K562 (cell line): ENCODE data around the gene PAK1IP1. TPM values are rescaled to one million over a fixed set of nuclear protein-coding genes. Genes with fewer than 3 reads are reported as not detected.

Experiments used
- CAMTA2 ChIP-seq: fragments of 250-450 bp; sonication (Bioruptor Pico); conservative IDR thresholded peaks from 2 replicates; pipeline ENCODE4 v1.5.1; 2022
- EP300 ChIP-seq: IDR thresholded peaks from 2 replicates; pipeline ENCODE4 v1.6.1; 2012; ENCODE audit warnings: low read length, improper control_type of control experiment
- FOSL1 ChIP-seq: fragments of 200-800 bp; sonication (Bioruptor generic); conservative IDR thresholded peaks from 2 replicates; pipeline ENCODE4 v1.6.1; 2016; ENCODE audit warnings: missing genetic modification characterization, missing compliant biosample characterization
- GTF2F1 ChIP-seq: IDR thresholded peaks from 2 replicates; pipeline ENCODE4 v1.6.1; 2011; ENCODE audit warnings: low read depth, low read length, improper control_type of control experiment
- HSF4 ChIP-seq: fragments of 250-450 bp; sonication (Bioruptor Pico); IDR thresholded peaks from 2 replicates; pipeline ENCODE4 v2.1.2; 2022; ENCODE audit warnings: mild to moderate bottlenecking, moderate library complexity, borderline replicate concordance
- JUN ChIP-seq, 2 experiments: sonication (generic) in 1 of 2; formaldehyde crosslinking in 1 of 2; IDR thresholded peaks; 2 replicates each; pipeline versions ENCODE4 v1.6.1 to v1.8.0; 2012 to 2022; ENCODE audit warnings: borderline replicate concordance in 2 of 2, mild to moderate bottlenecking in 2 of 2, improper control_type of control experiment in 1 of 2, low read depth in 1 of 2, low read length in 1 of 2, missing genetic modification reagents in 1 of 2
- JUNB ChIP-seq: fragments of 450-650 bp; formaldehyde crosslinking; conservative IDR thresholded peaks from 2 replicates; pipeline ENCODE4 v1.4.0; 2020; ENCODE audit warnings: mild to moderate bottlenecking
- MCM7 ChIP-seq, 2 experiments: fragments of 450-650 bp; IDR thresholded peaks; 2 replicates each; pipeline ENCODE4 v1.6.1; 2016 to 2018
- NFE2 ChIP-seq: IDR thresholded peaks from 2 replicates; pipeline ENCODE4 v1.6.1; 2014; ENCODE audit warnings: antibody characterized with exemption, low read depth
- NR2C2 ChIP-seq, 2 experiments: fragments of 200-800 bp in 1 of 2; sonication (Bioruptor generic) in 1 of 2; sonication (generic) in 1 of 2; formaldehyde crosslinking in 1 of 2; IDR thresholded peaks; 2 replicates each; pipeline versions ENCODE4 v1.6.1 to v1.8.0; 2016 to 2022; ENCODE audit warnings: mild to moderate bottlenecking in 1 of 2, missing compliant biosample characterization in 1 of 2, missing genetic modification characterization in 1 of 2, missing genetic modification reagents in 1 of 2
- ZNF668 ChIP-seq: fragments of 250-450 bp; sonication (Bioruptor Pico); IDR thresholded peaks from 2 replicates; pipeline ENCODE4 v1.8.0; 2022; ENCODE audit warnings: mild to moderate bottlenecking, inconsistent platforms
- polyA plus RNA-seq, 8 experiments: library from polyadenylated mRNA; depleted of rRNA in 4 of 8; stranded (reverse) in 5 of 8; unstranded in 3 of 8; fragments of >200 nt; fragmentation: Nextera tagmentation in 2 of 8; fragmentation: Illumina TruSeq in 1 of 8; extraction: Ambion mirVana in 2 of 8; extraction: Trizol in 1 of 8; gene quantifications; 2 replicates each; pipeline versions ENCODE4 v1.2.1 to v1.2.3, GENCODE V29; 2011 to 2014; ENCODE audit warnings: inconsistent platforms in 1 of 8, missing spikeins in 1 of 8
- total RNA-seq, 7 experiments: library from RNA; depleted of rRNA in 6 of 7; stranded (reverse); fragments of >200 nt in 6 of 7; fragmentation: Illumina TruSeq in 2 of 7; extraction: Trizol in 2 of 7; gene quantifications; 2 replicates each; pipeline versions ENCODE4 v1.2.1 to v1.2.3, GENCODE V29; 2011 to 2021; ENCODE audit warnings: low replicate concordance in 1 of 7
- TF ChIP-seq, protein P1 (sequence below): fragments of 450-650 bp; IDR thresholded peaks from 2 replicates; pipeline ENCODE4 v1.6.1; 2016; ENCODE audit warnings: mild to moderate bottlenecking, moderate library complexity
- TF ChIP-seq, protein P2 (sequence below): fragments of 250-450 bp; sonication (Bioruptor Pico); IDR thresholded peaks from 2 replicates; pipeline ENCODE4 v1.9.0; 2021; ENCODE audit warnings: mild to moderate bottlenecking, inconsistent platforms

Gene PAK1IP1
- total and polyA plus RNA-seq, 9 of the 15 experiments (the other 6 are each of a cell fraction or from before 2014, with no cell fraction given): 50.0 to 200 (median 87.0) TPM

DNA sequence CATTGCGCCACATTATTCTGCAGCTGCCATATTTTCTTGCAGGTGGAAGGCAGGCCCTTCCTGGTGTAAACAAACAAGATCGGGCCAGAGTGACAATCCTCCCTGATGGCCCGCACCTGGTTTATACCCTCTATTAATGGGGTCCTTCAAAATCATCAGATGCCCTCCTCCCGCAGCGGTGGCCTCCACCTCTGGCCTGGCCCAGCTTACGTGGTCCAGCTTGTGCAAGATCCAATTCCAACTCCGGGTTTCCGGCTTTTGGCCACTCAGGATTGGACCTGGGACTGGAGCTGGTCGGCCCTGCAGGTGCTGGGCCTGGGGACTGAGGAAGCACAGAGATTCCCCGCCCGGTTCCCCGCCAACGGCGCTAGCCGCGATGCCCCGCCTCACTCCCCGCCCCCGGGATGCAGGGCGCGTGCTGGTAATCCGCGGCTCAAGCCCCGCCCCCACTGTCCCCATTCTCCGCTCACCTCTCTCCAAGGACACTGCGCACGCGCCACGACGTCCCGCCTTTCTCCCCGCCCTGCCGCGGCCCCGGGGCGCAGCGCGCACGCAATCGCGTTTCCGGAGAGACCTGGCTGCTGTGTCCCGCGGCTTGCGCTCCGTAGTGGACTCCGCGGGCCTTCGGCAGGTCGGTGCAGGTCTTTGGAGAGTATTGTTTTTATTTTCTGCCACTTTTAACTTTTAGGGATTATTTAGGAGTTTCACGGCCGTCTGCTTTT, 52.6 kb downstream of the PAK1IP1 start, which contains the start of gene TMEM14B (continued):
- TF ChIP-seq, protein P1, sequence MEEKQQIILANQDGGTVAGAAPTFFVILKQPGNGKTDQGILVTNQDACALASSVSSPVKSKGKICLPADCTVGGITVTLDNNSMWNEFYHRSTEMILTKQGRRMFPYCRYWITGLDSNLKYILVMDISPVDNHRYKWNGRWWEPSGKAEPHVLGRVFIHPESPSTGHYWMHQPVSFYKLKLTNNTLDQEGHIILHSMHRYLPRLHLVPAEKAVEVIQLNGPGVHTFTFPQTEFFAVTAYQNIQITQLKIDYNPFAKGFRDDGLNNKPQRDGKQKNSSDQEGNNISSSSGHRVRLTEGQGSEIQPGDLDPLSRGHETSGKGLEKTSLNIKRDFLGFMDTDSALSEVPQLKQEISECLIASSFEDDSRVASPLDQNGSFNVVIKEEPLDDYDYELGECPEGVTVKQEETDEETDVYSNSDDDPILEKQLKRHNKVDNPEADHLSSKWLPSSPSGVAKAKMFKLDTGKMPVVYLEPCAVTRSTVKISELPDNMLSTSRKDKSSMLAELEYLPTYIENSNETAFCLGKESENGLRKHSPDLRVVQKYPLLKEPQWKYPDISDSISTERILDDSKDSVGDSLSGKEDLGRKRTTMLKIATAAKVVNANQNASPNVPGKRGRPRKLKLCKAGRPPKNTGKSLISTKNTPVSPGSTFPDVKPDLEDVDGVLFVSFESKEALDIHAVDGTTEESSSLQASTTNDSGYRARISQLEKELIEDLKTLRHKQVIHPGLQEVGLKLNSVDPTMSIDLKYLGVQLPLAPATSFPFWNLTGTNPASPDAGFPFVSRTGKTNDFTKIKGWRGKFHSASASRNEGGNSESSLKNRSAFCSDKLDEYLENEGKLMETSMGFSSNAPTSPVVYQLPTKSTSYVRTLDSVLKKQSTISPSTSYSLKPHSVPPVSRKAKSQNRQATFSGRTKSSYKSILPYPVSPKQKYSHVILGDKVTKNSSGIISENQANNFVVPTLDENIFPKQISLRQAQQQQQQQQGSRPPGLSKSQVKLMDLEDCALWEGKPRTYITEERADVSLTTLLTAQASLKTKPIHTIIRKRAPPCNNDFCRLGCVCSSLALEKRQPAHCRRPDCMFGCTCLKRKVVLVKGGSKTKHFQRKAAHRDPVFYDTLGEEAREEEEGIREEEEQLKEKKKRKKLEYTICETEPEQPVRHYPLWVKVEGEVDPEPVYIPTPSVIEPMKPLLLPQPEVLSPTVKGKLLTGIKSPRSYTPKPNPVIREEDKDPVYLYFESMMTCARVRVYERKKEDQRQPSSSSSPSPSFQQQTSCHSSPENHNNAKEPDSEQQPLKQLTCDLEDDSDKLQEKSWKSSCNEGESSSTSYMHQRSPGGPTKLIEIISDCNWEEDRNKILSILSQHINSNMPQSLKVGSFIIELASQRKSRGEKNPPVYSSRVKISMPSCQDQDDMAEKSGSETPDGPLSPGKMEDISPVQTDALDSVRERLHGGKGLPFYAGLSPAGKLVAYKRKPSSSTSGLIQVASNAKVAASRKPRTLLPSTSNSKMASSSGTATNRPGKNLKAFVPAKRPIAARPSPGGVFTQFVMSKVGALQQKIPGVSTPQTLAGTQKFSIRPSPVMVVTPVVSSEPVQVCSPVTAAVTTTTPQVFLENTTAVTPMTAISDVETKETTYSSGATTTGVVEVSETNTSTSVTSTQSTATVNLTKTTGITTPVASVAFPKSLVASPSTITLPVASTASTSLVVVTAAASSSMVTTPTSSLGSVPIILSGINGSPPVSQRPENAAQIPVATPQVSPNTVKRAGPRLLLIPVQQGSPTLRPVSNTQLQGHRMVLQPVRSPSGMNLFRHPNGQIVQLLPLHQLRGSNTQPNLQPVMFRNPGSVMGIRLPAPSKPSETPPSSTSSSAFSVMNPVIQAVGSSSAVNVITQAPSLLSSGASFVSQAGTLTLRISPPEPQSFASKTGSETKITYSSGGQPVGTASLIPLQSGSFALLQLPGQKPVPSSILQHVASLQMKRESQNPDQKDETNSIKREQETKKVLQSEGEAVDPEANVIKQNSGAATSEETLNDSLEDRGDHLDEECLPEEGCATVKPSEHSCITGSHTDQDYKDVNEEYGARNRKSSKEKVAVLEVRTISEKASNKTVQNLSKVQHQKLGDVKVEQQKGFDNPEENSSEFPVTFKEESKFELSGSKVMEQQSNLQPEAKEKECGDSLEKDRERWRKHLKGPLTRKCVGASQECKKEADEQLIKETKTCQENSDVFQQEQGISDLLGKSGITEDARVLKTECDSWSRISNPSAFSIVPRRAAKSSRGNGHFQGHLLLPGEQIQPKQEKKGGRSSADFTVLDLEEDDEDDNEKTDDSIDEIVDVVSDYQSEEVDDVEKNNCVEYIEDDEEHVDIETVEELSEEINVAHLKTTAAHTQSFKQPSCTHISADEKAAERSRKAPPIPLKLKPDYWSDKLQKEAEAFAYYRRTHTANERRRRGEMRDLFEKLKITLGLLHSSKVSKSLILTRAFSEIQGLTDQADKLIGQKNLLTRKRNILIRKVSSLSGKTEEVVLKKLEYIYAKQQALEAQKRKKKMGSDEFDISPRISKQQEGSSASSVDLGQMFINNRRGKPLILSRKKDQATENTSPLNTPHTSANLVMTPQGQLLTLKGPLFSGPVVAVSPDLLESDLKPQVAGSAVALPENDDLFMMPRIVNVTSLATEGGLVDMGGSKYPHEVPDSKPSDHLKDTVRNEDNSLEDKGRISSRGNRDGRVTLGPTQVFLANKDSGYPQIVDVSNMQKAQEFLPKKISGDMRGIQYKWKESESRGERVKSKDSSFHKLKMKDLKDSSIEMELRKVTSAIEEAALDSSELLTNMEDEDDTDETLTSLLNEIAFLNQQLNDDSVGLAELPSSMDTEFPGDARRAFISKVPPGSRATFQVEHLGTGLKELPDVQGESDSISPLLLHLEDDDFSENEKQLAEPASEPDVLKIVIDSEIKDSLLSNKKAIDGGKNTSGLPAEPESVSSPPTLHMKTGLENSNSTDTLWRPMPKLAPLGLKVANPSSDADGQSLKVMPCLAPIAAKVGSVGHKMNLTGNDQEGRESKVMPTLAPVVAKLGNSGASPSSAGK: peak; percentile 61; the same call in 1 of the 2 replicates
- no peak for TF ChIP-seq MCM7 (IDR thresholded peaks at IDR 0.05)
- TF ChIP-seq JUN (IDR thresholded peaks at IDR 0.05; ENCODE audit: borderline replicate concordance, low read depth, low read length): peak; percentile 53; the same call in 1 of the 2 replicates
- TF ChIP-seq JUN (CRISPR knock-in tag; IDR thresholded peaks at IDR 0.05; ENCODE audit: borderline replicate concordance): no peak
- TF ChIP-seq HSF4 (CRISPR knock-in tag): no peak
- no peak for TF ChIP-seq JUNB (CRISPR knock-in tag)
- TF ChIP-seq, protein P2, sequence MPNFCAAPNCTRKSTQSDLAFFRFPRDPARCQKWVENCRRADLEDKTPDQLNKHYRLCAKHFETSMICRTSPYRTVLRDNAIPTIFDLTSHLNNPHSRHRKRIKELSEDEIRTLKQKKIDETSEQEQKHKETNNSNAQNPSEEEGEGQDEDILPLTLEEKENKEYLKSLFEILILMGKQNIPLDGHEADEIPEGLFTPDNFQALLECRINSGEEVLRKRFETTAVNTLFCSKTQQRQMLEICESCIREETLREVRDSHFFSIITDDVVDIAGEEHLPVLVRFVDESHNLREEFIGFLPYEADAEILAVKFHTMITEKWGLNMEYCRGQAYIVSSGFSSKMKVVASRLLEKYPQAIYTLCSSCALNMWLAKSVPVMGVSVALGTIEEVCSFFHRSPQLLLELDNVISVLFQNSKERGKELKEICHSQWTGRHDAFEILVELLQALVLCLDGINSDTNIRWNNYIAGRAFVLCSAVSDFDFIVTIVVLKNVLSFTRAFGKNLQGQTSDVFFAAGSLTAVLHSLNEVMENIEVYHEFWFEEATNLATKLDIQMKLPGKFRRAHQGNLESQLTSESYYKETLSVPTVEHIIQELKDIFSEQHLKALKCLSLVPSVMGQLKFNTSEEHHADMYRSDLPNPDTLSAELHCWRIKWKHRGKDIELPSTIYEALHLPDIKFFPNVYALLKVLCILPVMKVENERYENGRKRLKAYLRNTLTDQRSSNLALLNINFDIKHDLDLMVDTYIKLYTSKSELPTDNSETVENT (CRISPR knock-in tag): peak; percentile 72
- TF ChIP-seq EP300: peak; percentile 33
- no peak for TF ChIP-seq NR2C2 (CRISPR knock-in tag; IDR thresholded peaks at IDR 0.05)
- TF ChIP-seq NR2C2 (tag; IDR thresholded peaks at IDR 0.05): peak; percentile 59; the same call in 1 of the 2 replicates
- no peak for TF ChIP-seq CAMTA2
- TF ChIP-seq FOSL1 (tag): 0 out of 2 replicates have a peak, but pooled peaks have one; percentile 20
- TF ChIP-seq GTF2F1: peak; percentile 83
- peak; percentile 10; the same call in 1 of the 2 replicates for TF ChIP-seq NFE2
- no peak for TF ChIP-seq ZNF668
